Neural progenitor cell (in vitro differentiated cells): ENCODE measurements around the gene PPY.

Source experiments
- CTCF ChIP-seq: fragments of 200-600 bp; sonication (generic); IDR thresholded peaks from 2 replicates; pipeline ENCODE4 v1.5.1; 2017; ENCODE audit warnings: antibody characterized with exemption, mild to moderate bottlenecking
- EZH2 ChIP-seq: fragments of 200-600 bp; sonication (generic); IDR thresholded peaks from 2 replicates; pipeline ENCODE4 v1.6.1; 2017; ENCODE audit warnings: antibody characterized with exemption, mild to moderate bottlenecking, moderate library complexity
- EZH2phosphoT487 ChIP-seq: fragments of 200-600 bp; sonication (generic); IDR thresholded peaks from 2 replicates; pipeline ENCODE4 v1.6.1; 2017; ENCODE audit warnings: antibody characterized with exemption

- TF ChIP-seq CTCF (peak; percentile 17), EZH2 (no peak), EZH2phosphoT487 (no peak)
These were observed 34.8 kb downstream of the PPY start, which contains the start of gene MPP2 for GRCh38 chr17:43907425-43907981.
